ENCODE results near the gene TMEFF2.

GRCh38 chr2:192184349-192184748 lies 10.4 kb downstream of the TMEFF2 start:
- no peak for TF ChIP-seq CTCF (conservative IDR thresholded peaks at IDR 0.05; ENCODE audit: low read length)
- TF ChIP-seq EZH2phosphoT487 (IDR thresholded peaks at IDR 0.05; ENCODE audit: borderline replicate concordance, low read depth, low read length): no peak
